ENCODE data around the gene NELL1.
A peak's percentile ranks its signal among the peaks of the same experiment; 100 is the strongest.

The NELL1 gene

DNA sequence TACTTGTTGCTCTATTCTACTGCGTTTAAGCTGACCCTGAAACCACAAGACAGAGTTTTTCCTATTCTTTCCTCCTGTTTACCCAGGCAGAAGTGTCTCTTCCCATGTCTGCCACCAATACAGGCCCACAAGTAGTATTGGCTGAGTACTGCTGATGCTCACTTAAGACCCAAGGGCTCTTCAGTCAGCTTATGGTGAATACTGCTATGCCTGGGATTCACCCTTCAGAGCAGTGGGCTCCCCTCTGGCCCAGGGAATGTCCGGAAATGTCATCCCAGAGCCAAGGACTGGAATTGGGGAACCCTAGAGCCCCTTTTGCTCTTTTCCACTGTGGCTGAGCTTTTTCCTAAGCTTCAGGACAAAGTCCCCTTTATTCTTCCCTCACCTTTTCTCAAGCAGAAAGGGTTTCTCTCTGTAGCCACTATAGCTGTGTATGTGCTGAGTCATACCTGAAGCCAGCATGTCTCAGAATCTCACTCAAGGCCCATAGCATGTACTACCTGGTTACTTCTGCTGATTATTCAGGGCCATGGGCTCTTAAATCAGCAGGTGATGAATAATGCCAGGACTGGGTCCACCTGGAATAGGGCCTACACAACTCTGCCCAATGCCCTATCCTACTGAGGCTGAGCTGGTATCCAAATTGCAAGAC is 777.7 kb downstream of the NELL1 start:
- H3K27me3 ChIP-seq (ENCODE audit: insufficient read depth, low read length, poor library complexity) = no peaks in the 10 kb centered on the region
- H3K27ac ChIP-seq (ENCODE audit: low read depth, low read length) = no peak overlapping the region
- WGBS (ENCODE audit: extremely low coverage, insufficient coverage, low lambda C conversion rate) = no CpG with 5 or more reads among the region's 2 CpGs
- peak; percentile 30 for DNase-seq
- H3K18ac ChIP-seq (ENCODE audit: low read length) = peak overlapping the region; percentile 13
- no peak overlapping the region for H2BK120ac ChIP-seq (ENCODE audit: low read depth, low read length)
- no peak overlapping the region for H3K9ac ChIP-seq (ENCODE audit: low read length)
- H3K4me2 ChIP-seq (ENCODE audit: low read length) = no peak overlapping the region
- H3K23ac ChIP-seq (ENCODE audit: low read length) = no peak overlapping the region
- no peaks in the 10 kb centered on the region for H3K36me3 ChIP-seq (ENCODE audit: control insufficient read depth, insufficient read depth, low read length)
- H2BK15ac ChIP-seq (replicated peaks; ENCODE audit: low read depth) = no peak overlapping the region
- no peak overlapping the region for H2BK5ac ChIP-seq (ENCODE audit: low read length)
- H3K79me2 ChIP-seq (ENCODE audit: control insufficient read depth, insufficient read depth, low read length) = no peaks in the 10 kb centered on the region
- no peak overlapping the region for H3K4ac ChIP-seq (ENCODE audit: low read depth, low read length)
- H3K56ac ChIP-seq (ENCODE audit: low read length) = no peak overlapping the region
- H3K4me1 ChIP-seq (ENCODE audit: control insufficient read depth, low read depth, low read length) = no peaks in the 10 kb centered on the region
- H2AK5ac ChIP-seq (ENCODE audit: low read length) = no peak overlapping the region
- H3K4me3 ChIP-seq (ENCODE audit: low read length) = no peak overlapping the region
- H4K5ac ChIP-seq (ENCODE audit: low read length) = no peak overlapping the region
- H3K79me1 ChIP-seq (ENCODE audit: low read length) = no peaks in the 10 kb centered on the region
- no peak overlapping the region for H4K8ac ChIP-seq (ENCODE audit: low read depth, low read length)

DNA sequence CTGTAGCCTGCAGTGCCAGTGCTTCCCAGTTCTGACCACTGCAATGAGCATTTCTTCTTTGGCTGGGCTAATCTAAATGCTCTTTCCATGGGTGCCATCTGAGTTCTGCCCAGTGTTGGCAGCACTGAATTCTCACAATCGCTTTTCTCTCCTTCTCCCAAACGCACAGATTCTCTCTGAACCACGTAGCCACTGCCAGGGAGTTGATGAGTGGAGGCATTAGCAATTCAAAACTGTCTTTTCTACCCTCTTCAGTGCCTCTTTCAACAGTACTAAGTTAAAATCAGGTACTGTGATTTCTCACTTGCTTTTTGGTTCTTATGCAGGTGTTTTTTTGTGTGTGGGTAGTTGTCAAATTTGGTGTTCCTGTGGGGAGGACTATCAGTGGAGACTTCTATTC is 778.5 kb downstream of the NELL1 start:
- no peak overlapping the region for H2AK5ac ChIP-seq (ENCODE audit: low read length)
- no peak overlapping the region for H3K4me3 ChIP-seq (ENCODE audit: low read length)
- no peak overlapping the region for H2BK15ac ChIP-seq (replicated peaks; ENCODE audit: low read depth)
- no peak overlapping the region for H4K8ac ChIP-seq (ENCODE audit: low read depth, low read length)
- no peak overlapping the region for H3K23ac ChIP-seq (ENCODE audit: low read length)
- no peaks in the 10 kb centered on the region for H3K27me3 ChIP-seq (ENCODE audit: insufficient read depth, low read length, poor library complexity)
- peak overlapping the region; percentile 13 for H3K18ac ChIP-seq (ENCODE audit: low read length)
- H3K4ac ChIP-seq (ENCODE audit: low read depth, low read length) = no peak overlapping the region
- no peak overlapping the region for H3K56ac ChIP-seq (ENCODE audit: low read length)
- H4K5ac ChIP-seq (ENCODE audit: low read length) = no peak overlapping the region
- no peak overlapping the region for H3K9ac ChIP-seq (ENCODE audit: low read length)
- H3K36me3 ChIP-seq (ENCODE audit: control insufficient read depth, insufficient read depth, low read length) = no peaks in the 10 kb centered on the region
- H3K27ac ChIP-seq (ENCODE audit: low read depth, low read length) = no peak overlapping the region
- H2BK120ac ChIP-seq (ENCODE audit: low read depth, low read length) = no peak overlapping the region
- H3K4me2 ChIP-seq (ENCODE audit: low read length) = no peak overlapping the region
- no peaks in the 10 kb centered on the region for H3K4me1 ChIP-seq (ENCODE audit: control insufficient read depth, low read depth, low read length)
- no peak for DNase-seq
- H3K79me2 ChIP-seq (ENCODE audit: control insufficient read depth, insufficient read depth, low read length) = no peaks in the 10 kb centered on the region
- H2BK5ac ChIP-seq (ENCODE audit: low read length) = no peak overlapping the region
- H3K79me1 ChIP-seq (ENCODE audit: low read length) = no peaks in the 10 kb centered on the region
- WGBS (ENCODE audit: extremely low coverage, insufficient coverage, low lambda C conversion rate) = no CpG with 5 or more reads among the region's 3 CpGs

DNA sequence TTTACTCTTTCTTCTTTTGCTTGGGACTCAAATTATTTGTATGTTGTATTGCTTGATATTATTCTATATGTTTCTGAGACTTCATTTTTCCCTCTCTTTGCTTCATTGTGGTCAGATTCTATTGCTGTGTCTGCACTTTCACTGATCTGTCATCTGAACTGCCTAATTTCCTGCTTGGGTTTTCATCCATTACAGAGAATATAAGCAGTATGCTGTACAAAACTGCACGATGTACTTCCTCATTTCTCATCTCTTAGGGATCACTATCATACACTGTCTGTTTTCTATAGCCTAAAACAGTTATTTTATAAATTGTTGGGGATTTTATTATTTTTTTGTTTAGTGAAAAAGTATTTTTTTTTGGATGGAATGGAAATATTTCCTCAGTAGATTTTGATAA is 786.8 kb downstream of the NELL1 start:
- Histone ChIP-seq H3K36me3 (ENCODE audit: control insufficient read depth, insufficient read depth, low read length) (no peaks in the 10 kb centered on the region), H2AK5ac (ENCODE audit: low read length) (no peak overlapping the region), H3K4me3 (ENCODE audit: low read length) (no peak overlapping the region), H4K5ac (ENCODE audit: low read length) (no peak overlapping the region), H3K18ac (ENCODE audit: low read length) (no peak overlapping the region), H2BK5ac (ENCODE audit: low read length) (no peak overlapping the region), H3K9ac (ENCODE audit: low read length) (no peak overlapping the region), H3K4ac (ENCODE audit: low read depth, low read length) (no peak overlapping the region), H3K79me2 (ENCODE audit: control insufficient read depth, insufficient read depth, low read length) (no peaks in the 10 kb centered on the region), H2BK120ac (ENCODE audit: low read depth, low read length) (no peak overlapping the region), H3K4me1 (ENCODE audit: control insufficient read depth, low read depth, low read length) (no peaks in the 10 kb centered on the region), H3K27me3 (ENCODE audit: insufficient read depth, low read length, poor library complexity) (no peaks in the 10 kb centered on the region), H2BK15ac (replicated peaks; ENCODE audit: low read depth) (no peak overlapping the region), H3K27ac (ENCODE audit: low read depth, low read length) (no peak overlapping the region), H4K8ac (ENCODE audit: low read depth, low read length) (no peak overlapping the region), H3K79me1 (ENCODE audit: low read length) (no peaks in the 10 kb centered on the region), H3K4me2 (ENCODE audit: low read length) (no peak overlapping the region), H3K23ac (ENCODE audit: low read length) (no peak overlapping the region), H3K56ac (ENCODE audit: low read length) (no peak overlapping the region)
- WGBS (ENCODE audit: extremely low coverage, insufficient coverage, low lambda C conversion rate) = no CpG with 5 or more reads among the region's 1 CpG
- DNase-seq = no peak

DNA sequence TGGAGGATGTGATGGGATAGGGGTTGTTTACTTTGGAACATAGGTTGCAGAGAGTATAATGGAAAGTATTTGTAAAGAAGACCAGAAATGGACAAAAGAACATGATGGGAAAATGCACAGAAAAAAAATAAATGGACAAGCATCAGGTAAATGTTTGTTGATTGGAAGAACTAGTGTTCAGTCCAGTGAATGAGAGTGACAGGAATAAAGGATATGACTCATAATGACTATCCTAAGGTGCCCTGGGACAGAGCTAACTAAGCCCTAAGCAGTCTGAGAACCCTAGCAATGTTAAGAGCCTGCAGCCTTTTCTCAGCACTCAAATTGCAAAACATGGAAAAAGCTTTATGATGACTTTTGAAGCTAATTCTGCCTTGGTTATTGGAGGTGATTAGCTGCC is 790.7 kb downstream of the NELL1 start:
- Histone ChIP-seq H3K79me1 (ENCODE audit: low read length) (no peaks in the 10 kb centered on the region), H3K4me3 (ENCODE audit: low read length) (no peak overlapping the region), H3K36me3 (ENCODE audit: control insufficient read depth, insufficient read depth, low read length) (no peaks in the 10 kb centered on the region), H3K9ac (ENCODE audit: low read length) (no peak overlapping the region), H3K79me2 (ENCODE audit: control insufficient read depth, insufficient read depth, low read length) (no peaks in the 10 kb centered on the region), H3K23ac (ENCODE audit: low read length) (no peak overlapping the region), H3K4me1 (ENCODE audit: control insufficient read depth, low read depth, low read length) (no peaks in the 10 kb centered on the region), H3K27me3 (ENCODE audit: insufficient read depth, low read length, poor library complexity) (no peaks in the 10 kb centered on the region), H2BK15ac (replicated peaks; ENCODE audit: low read depth) (no peak overlapping the region), H3K27ac (ENCODE audit: low read depth, low read length) (no peak overlapping the region), H2BK120ac (ENCODE audit: low read depth, low read length) (no peak overlapping the region), H3K4me2 (ENCODE audit: low read length) (no peak overlapping the region), H3K4ac (ENCODE audit: low read depth, low read length) (no peak overlapping the region), H3K18ac (ENCODE audit: low read length) (no peak overlapping the region), H3K56ac (ENCODE audit: low read length) (no peak overlapping the region), H2BK5ac (ENCODE audit: low read length) (no peak overlapping the region), H4K8ac (ENCODE audit: low read depth, low read length) (no peak overlapping the region), H2AK5ac (ENCODE audit: low read length) (no peak overlapping the region), H4K5ac (ENCODE audit: low read length) (no peak overlapping the region)
- no peak for DNase-seq

DNA sequence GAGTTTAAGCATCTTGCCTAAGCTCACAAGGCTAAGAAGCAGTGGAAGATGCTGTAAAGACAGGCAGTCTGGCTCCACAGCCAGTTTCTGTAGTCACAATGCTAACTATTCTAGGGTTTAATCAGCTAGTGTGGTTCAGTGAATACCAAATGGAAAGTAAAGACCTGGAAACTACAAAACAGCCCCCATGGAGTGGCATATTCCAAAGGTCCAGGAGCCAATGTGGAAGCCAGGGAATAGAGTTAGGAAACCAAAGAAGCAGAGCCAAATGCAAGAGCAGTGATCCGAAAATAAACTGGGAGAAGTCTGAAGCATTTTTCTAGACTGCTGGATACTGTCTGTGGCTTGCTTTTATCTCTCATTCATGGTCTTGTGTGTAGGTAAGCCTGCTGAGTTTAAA is 792.3 kb downstream of the NELL1 start:
- Histone ChIP-seq H3K4me3 (ENCODE audit: low read length) (no peak overlapping the region), H3K27me3 (ENCODE audit: insufficient read depth, low read length, poor library complexity) (no peaks in the 10 kb centered on the region), H2BK15ac (replicated peaks; ENCODE audit: low read depth) (no peak overlapping the region), H4K8ac (ENCODE audit: low read depth, low read length) (no peak overlapping the region), H3K79me1 (ENCODE audit: low read length) (no peaks in the 10 kb centered on the region), H3K79me2 (ENCODE audit: control insufficient read depth, insufficient read depth, low read length) (no peaks in the 10 kb centered on the region), H3K9ac (ENCODE audit: low read length) (no peak overlapping the region), H3K56ac (ENCODE audit: low read length) (no peak overlapping the region), H4K5ac (ENCODE audit: low read length) (no peak overlapping the region), H3K27ac (ENCODE audit: low read depth, low read length) (no peak overlapping the region), H3K4me1 (ENCODE audit: control insufficient read depth, low read depth, low read length) (no peaks in the 10 kb centered on the region), H3K4me2 (ENCODE audit: low read length) (no peak overlapping the region), H3K36me3 (ENCODE audit: control insufficient read depth, insufficient read depth, low read length) (no peaks in the 10 kb centered on the region), H3K18ac (ENCODE audit: low read length) (no peak overlapping the region), H2BK5ac (ENCODE audit: low read length) (no peak overlapping the region), H2BK120ac (ENCODE audit: low read depth, low read length) (no peak overlapping the region), H3K4ac (ENCODE audit: low read depth, low read length) (no peak overlapping the region), H3K23ac (ENCODE audit: low read length) (no peak overlapping the region), H2AK5ac (ENCODE audit: low read length) (no peak overlapping the region)
- no CpG with 5 or more reads among the region's 1 CpG for WGBS (ENCODE audit: extremely low coverage, insufficient coverage, low lambda C conversion rate)
- no peak for DNase-seq

DNA sequence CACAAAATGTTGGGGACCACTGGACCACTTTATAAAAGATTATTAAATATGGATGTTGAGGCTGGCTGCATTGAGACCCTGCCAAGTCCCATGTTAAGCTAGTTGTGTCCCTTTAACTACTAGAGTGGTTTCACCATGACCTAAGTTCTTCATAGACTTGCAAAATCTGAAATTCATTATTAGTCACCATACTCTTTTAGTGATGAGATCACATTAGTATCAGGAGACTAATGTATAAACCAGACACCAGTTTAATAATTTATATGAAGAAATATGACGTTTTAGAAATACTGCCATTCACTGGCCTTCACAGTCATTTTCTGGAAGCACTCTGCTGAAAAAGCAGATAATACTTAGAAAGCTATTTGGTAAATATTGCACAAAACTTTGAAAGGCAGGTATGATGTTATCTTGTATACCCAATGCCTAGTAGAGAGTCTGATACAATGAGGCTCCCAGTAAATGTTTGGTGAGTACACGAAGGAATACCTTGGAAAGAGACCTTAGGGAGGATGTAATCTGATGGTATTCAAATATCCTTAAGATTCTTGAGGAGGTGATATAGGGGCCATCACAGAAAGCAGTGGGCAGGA is 795.3 kb downstream of the NELL1 start:
- H3K79me1 ChIP-seq (ENCODE audit: low read length) = no peaks in the 10 kb centered on the region
- no CpG with 5 or more reads among the region's 2 CpGs for WGBS (ENCODE audit: extremely low coverage, insufficient coverage, low lambda C conversion rate)

More for the DNA sequence above, 795.3 kb downstream of the NELL1 start:
- Histone ChIP-seq H2BK15ac (replicated peaks; ENCODE audit: low read depth) (no peak overlapping the region), H4K8ac (ENCODE audit: low read depth, low read length) (no peak overlapping the region), H3K27me3 (ENCODE audit: insufficient read depth, low read length, poor library complexity) (no peaks in the 10 kb centered on the region), H3K56ac (ENCODE audit: low read length) (no peak overlapping the region), H3K36me3 (ENCODE audit: control insufficient read depth, insufficient read depth, low read length) (no peaks in the 10 kb centered on the region), H3K4me3 (ENCODE audit: low read length) (no peak overlapping the region), H2AK5ac (ENCODE audit: low read length) (no peak overlapping the region), H2BK120ac (ENCODE audit: low read depth, low read length) (no peak overlapping the region), H3K4ac (ENCODE audit: low read depth, low read length) (no peak overlapping the region), H3K23ac (ENCODE audit: low read length) (no peak overlapping the region), H3K9ac (ENCODE audit: low read length) (no peak overlapping the region), H3K27ac (ENCODE audit: low read depth, low read length) (no peak overlapping the region), H3K4me1 (ENCODE audit: control insufficient read depth, low read depth, low read length) (no peaks in the 10 kb centered on the region), H4K5ac (ENCODE audit: low read length) (no peak overlapping the region), H3K4me2 (ENCODE audit: low read length) (no peak overlapping the region), H2BK5ac (ENCODE audit: low read length) (no peak overlapping the region), H3K79me2 (ENCODE audit: control insufficient read depth, insufficient read depth, low read length) (no peaks in the 10 kb centered on the region), H3K18ac (ENCODE audit: low read length) (no peak overlapping the region)
- no peak for DNase-seq
